NCI-H2171 (cell line): ENCODE measurements around the gene MRPL2.

Experiments
- DNase-seq: peaks from one replicate; lab custom pipeline; 2025; lab: John Stamatoyannopoulos, UW

MRPL2 gene

GRCh38 chr6:43059168-43060033 is at the start of gene MRPL2, which contains the start of gene KLC4:
TSS of gene MRPL2 (minus strand) at chr6:43059434. CDS start at chr6:43059381, 53 bp downstream.
TSS of gene KLC4 (plus strand) at chr6:43059631. CDS start at chr6:43061336, 1,705 bp downstream.
- DNase-seq, result peak; percentile 98

- no peak for DNase-seq
These were observed 48.3 kb upstream of the MRPL2 start for GRCh38 chr6:43107344-43108062.

GRCh38 chr6:43105538-43106222 is 46.4 kb upstream of the MRPL2 start:
- DNase-seq, result no peak

GRCh38 chr6:43103253-43103876 is 44.1 kb upstream of the MRPL2 start:
- no peak for DNase-seq

- no peak for DNase-seq
These were observed 42.3 kb upstream of the MRPL2 start for GRCh38 chr6:43101497-43101896.

GRCh38 chr6:43097502-43097901 is 38.3 kb upstream of the MRPL2 start:
- no peak for DNase-seq

- DNase-seq, result no peak
These were observed 37.9 kb upstream of the MRPL2 start for GRCh38 chr6:43097098-43097489.

GRCh38 chr6:43096451-43097097 is 37.3 kb upstream of the MRPL2 start:
- DNase-seq, result no peak

GRCh38 chr6:43095939-43096338 is 36.7 kb upstream of the MRPL2 start:
- no peak for DNase-seq

GRCh38 chr6:43093436-43094289 is 34.4 kb upstream of the MRPL2 start:
- DNase-seq, result no peak

GRCh38 chr6:43092635-43093034 is 33.4 kb upstream of the MRPL2 start:
- no peak for DNase-seq

- no peak for DNase-seq
These were observed 32.3 kb upstream of the MRPL2 start for GRCh38 chr6:43091436-43091991.

- DNase-seq, result no peak
These were observed 31.8 kb upstream of the MRPL2 start for GRCh38 chr6:43091020-43091419.

- no peak for DNase-seq
These were observed 31.3 kb upstream of the MRPL2 start for GRCh38 chr6:43090559-43090956.

GRCh38 chr6:43089874-43090558 is 30.8 kb upstream of the MRPL2 start:
- DNase-seq, result no peak

- DNase-seq, result no peak
These were observed 30.2 kb upstream of the MRPL2 start for GRCh38 chr6:43089467-43089866.

GRCh38 chr6:43088654-43089056 is 29.4 kb upstream of the MRPL2 start:
- DNase-seq, result no peak

GRCh38 chr6:43086022-43086658 is 26.9 kb upstream of the MRPL2 start:
- no peak for DNase-seq
